Measurements from ENCODE around the gene ENAH. TPM values are rescaled to one million over a fixed set of nuclear protein-coding genes. Genes with fewer than 3 reads are reported as not detected.
A peak's percentile ranks its signal among the peaks of the same experiment; 100 is the strongest.

The ENAH gene
- total and polyA plus RNA-seq, 9 of the 15 experiments (the other 6 are each of a cell fraction or from before 2014, with no cell fraction given), result 0.03 to 1.2 (median 0.15) TPM

GRCh38 chr1:225567789-225568188, 85.1 kb downstream of the ENAH start:
- Histone ChIP-seq H3K4me3 (no peak overlapping the region), H2AFZ (ENCODE audit: low read depth, low read length) (no peak overlapping the region), H3K36me3 (ENCODE audit: control insufficient read depth, insufficient read depth, low read length) (no peaks in the 10 kb centered on the region), H3K4me2 (ENCODE audit: insufficient read depth, low read length) (no peak overlapping the region), H3K27ac (ENCODE audit: extremely low read depth, low read depth, low read length) (no peak overlapping the region), H3K4me1 (replicated peaks in 1 of 2; ENCODE audit: control insufficient read depth in 2 of 2, insufficient read depth in 2 of 2, low read length in 2 of 2) (no peaks in the 10 kb centered on the region), H4K20me1 (replicated peaks; ENCODE audit: control insufficient read depth, insufficient read depth, low read length) (no peaks in the 10 kb centered on the region), H3K9me3 (replicated peaks; ENCODE audit: control insufficient read depth, insufficient read depth, low read depth, low read length) (no peaks in the 10 kb centered on the region), H3K9ac (ENCODE audit: insufficient read depth in 1 of 2, low read depth in 2 of 2, low read length in 2 of 2) (no peak overlapping the region), H3K27me3 (ENCODE audit: control insufficient read depth in 2 of 2, insufficient read depth in 2 of 2, low read length in 2 of 2) (peaks cover 9 to 40% of the 10 kb centered on the region in 2 experiments; a peak in 4 of 5 replicates), H3K9me1 (ENCODE audit: control insufficient read depth, insufficient read depth, low read length) (no peaks in the 10 kb centered on the region), H3K79me2 (ENCODE audit: control insufficient read depth, insufficient read depth, low read length) (no peaks in the 10 kb centered on the region)
- FAIRE-seq (no peak), ATAC-seq (peak; percentile 47; the same call in 1 of the 3 replicates), DNase-seq (ENCODE audit: extremely low read depth in 1 of 4, low spot score in 3 of 4) (peak in 1 of 4 experiments; percentile 29)
- 0 out of 2 replicates have a peak, but pooled peaks have one; percentile 21 for TF ChIP-seq TEAD4 (IDR thresholded peaks at IDR 0.05; ENCODE audit: low read length)
- no peak for TF ChIP-seq TEAD4 (CRISPR knock-in tag; IDR thresholded peaks at IDR 0.05; ENCODE audit: borderline replicate concordance)
- peak in 2 of 3 experiments; percentile 25 to 33; a peak in 3 of 6 replicates for TF ChIP-seq CTCF (IDR thresholded peaks at IDR 0.05 in 2 of 3, conservative IDR thresholded peaks at IDR 0.05 in 1 of 3; ENCODE audit: insufficient read depth in 2 of 3, low read depth in 1 of 3, low read length in 3 of 3)
- no peak for TF ChIP-seq PRPF4 (IDR thresholded peaks at IDR 0.05; ENCODE audit: insufficient read depth, low read depth, low read length, poor library complexity, severe bottlenecking)
- in situ Hi-C loops (cut with MboI) (no loop called here), intact Hi-C loops (cut with micrococcal nuclease) (no loop called here)
- 0% methylated on average over 2 of the region's 2 CpGs for WGBS (ENCODE audit: insufficient coverage, low coverage, missing lambda C conversion rate)
- BruUV-seq (replicated peaks), result no TSS peak
- ChIA-PET CTCF (ENCODE audit: low intra/inter-chr PET ratio) (interaction anchor here (0.7 kb wide), 1 partner anchor 69 kb away, joined by 3 read pairs; no protein-coding TSS in a partner anchor), POLR2A (no interaction called here)
